Lower lobe of right lung (tissue), 2 donors: ENCODE data around the gene TANGO2. TPM values are rescaled to one million over a fixed set of nuclear protein-coding genes. Genes with fewer than 3 reads are reported as not detected.

Source experiments
- ATAC-seq, 2 donors: fragments of 200-7000 bp; cut with Tn5 transposase; one replicate each; pipeline ENCODE4 v1.9.1; 2020 to 2022; ENCODE audit warnings: mild to moderate bottlenecking in 2 of 2, moderate library complexity in 2 of 2
- DNase-seq: peaks from one replicate; pipeline ENCODE4 v3.0.0-alpha.2; 2020
- H3K27ac ChIP-seq: fragments of 200-600 bp; one replicate; pipeline ENCODE4 v1.8.0; 2022
- H3K27me3 ChIP-seq: fragments of 200-600 bp; one replicate; pipeline ENCODE4 v1.8.0; 2022; ENCODE audit warnings: low read depth
- H3K36me3 ChIP-seq: fragments of 200-600 bp; one replicate; pipeline ENCODE4 v1.8.0; 2022; ENCODE audit warnings: mild to moderate bottlenecking
- H3K4me1 ChIP-seq: fragments of 200-600 bp; one replicate; pipeline ENCODE4 v1.8.0; 2022
- H3K4me3 ChIP-seq: fragments of 200-600 bp; one replicate; pipeline ENCODE4 v1.8.0; 2022; ENCODE audit warnings: mild to moderate bottlenecking
- H3K9me3 ChIP-seq: fragments of 200-600 bp; one replicate; pipeline ENCODE4 v1.8.0; 2022
- intact Hi-C: fragments of 100-400 bp; cut with DNase I; formaldehyde crosslinking; loops from one replicate; pipeline ENCODE4 v1.11.0; 2022
- total RNA-seq: library from RNA; stranded (reverse); fragmentation: NEBNext Ultra II Directional; extraction: Animal tissue kit (Norgen Biotek cat#: 25700); gene quantifications from one replicate; pipeline ENCODE4 v1.2.1, GENCODE V29; 2021
- TF ChIP-seq, protein P1 (sequence below): fragments of 200-600 bp; IDR thresholded peaks from one replicate; pipeline ENCODE4 v1.8.0; 2022; ENCODE audit warnings: antibody characterized with exemption, mild to moderate bottlenecking
- donor health status: DM: no; HTN: yes; CAD: no; lungs with severe emphysema.

TANGO2 gene
- total RNA-seq, 1 donor from 2014 or later, result 45.1 TPM

DNA sequence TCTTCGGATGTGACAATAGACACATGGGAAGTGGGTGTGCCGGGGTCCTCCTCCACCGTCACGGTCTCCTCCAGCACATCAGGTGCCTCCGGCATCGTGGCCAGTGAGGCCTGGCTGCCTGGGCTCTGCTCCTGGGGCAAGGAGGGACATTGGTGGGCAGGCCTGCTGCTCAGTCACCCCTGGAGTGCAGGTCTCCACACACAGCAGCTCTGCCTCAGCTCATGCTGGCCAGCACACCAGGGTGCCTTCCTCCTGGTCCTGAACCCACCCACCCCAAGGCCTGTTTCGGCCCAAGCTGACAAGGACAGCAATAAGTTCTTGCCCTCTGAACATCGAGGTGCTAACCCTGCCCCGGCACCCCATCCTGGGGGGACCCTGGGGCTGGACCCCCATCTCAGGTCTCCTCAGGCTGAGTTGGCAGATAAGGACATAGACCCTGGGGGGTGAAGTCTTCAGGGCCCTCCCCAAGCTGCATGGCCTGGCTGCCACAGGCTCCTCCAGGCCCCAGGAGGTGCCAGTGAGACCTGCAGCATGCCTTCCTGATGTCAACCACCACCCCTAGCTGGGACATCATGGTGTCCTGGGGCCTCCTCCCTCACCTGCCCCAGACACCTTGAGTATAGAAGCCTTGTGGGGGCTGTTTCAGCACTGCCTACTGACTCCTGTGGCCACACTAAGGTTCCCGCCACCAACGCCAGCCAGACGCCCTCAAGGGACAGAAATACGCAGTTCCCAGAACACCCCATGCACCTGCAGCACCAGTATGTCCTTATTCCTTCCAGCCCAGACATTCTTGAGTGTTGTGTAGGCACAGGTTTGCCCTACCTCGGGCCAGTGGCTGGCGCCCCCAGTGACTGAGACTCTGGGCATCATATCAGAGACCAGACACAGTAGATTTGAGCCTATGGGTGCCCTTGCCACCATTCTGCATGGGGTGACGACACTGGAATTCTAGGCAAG lies 38.7 kb upstream of the TANGO2 start:
- DNase-seq, result no peak
- TF ChIP-seq, protein P1, sequence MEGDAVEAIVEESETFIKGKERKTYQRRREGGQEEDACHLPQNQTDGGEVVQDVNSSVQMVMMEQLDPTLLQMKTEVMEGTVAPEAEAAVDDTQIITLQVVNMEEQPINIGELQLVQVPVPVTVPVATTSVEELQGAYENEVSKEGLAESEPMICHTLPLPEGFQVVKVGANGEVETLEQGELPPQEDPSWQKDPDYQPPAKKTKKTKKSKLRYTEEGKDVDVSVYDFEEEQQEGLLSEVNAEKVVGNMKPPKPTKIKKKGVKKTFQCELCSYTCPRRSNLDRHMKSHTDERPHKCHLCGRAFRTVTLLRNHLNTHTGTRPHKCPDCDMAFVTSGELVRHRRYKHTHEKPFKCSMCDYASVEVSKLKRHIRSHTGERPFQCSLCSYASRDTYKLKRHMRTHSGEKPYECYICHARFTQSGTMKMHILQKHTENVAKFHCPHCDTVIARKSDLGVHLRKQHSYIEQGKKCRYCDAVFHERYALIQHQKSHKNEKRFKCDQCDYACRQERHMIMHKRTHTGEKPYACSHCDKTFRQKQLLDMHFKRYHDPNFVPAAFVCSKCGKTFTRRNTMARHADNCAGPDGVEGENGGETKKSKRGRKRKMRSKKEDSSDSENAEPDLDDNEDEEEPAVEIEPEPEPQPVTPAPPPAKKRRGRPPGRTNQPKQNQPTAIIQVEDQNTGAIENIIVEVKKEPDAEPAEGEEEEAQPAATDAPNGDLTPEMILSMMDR, result no peak
- peaks cover 10% of the 10 kb centered on the region for H3K36me3 ChIP-seq
- no peak overlapping the region for H3K27ac ChIP-seq
- peaks cover 22% of the 10 kb centered on the region for H3K4me1 ChIP-seq
- intact Hi-C loops, result no loop called here
- no peak for ATAC-seq
- H3K4me3 ChIP-seq, result no peak overlapping the region
- H3K27me3 ChIP-seq, result no peaks in the 10 kb centered on the region
- no peaks in the 10 kb centered on the region for H3K9me3 ChIP-seq

DNA sequence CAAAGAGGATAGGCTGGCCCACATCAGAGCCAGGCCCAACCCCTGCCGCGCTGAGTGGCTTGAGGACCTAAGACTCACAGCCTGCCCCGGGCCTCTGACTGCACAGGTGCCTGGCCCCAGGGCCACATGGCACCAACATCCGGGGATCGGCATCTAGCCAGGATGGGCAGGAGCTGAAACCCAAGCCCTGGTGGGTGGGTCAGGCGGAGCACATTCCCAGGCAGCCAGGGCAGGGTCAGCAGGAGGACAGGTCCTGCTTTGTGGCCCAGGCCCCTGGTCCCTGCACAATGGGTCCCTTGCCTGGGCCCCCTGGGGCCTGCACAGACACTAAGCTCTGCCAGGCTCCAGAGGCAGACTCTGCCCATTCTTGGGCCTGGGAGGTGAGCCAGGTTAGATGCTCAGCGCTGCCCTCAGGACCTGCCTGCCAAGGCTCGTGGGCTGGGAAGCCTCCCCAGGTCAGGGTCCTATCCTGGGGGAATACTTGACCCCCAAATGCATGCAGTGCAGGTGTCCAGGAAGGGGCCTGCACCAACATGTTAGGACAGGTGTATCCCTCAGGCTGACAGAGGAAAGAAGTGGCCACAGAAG lies 37.8 kb upstream of the TANGO2 start:
- TF ChIP-seq, protein P1, result no peak
- ATAC-seq (no peak), DNase-seq (no peak)
- H3K36me3 ChIP-seq, result peaks cover 10% of the 10 kb centered on the region
- no peaks in the 10 kb centered on the region for H3K9me3 ChIP-seq
- intact Hi-C loops, result no loop called here
- no peaks in the 10 kb centered on the region for H3K27me3 ChIP-seq
- H3K27ac ChIP-seq, result no peak overlapping the region
- no peak overlapping the region for H3K4me3 ChIP-seq
- peaks cover 22% of the 10 kb centered on the region for H3K4me1 ChIP-seq

DNA sequence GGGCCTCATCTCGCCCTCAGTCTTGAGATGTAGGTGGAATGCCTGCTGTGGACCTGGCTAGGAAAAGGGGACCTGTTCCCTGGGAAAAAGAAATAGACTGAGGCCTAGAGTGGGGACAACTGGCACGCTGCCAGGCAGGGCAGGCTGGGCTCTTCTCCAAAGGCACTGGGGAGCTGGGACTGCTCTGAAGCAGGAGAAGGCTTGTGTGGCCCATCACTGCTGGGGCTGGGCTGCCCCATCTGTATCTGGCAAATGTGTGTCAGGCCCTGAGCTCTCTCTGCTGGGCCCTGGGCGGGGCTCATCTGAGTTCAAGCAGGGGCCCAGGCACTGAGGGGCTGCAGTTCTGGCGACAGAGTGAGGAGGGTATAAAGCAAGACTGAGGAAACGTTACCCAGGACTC lies 37.2 kb upstream of the TANGO2 start:
- Histone ChIP-seq H3K4me3 (no peak overlapping the region), H3K27ac (no peak overlapping the region), H3K27me3 (no peaks in the 10 kb centered on the region), H3K36me3 (peaks cover 10% of the 10 kb centered on the region), H3K9me3 (no peaks in the 10 kb centered on the region), H3K4me1 (peaks cover 26% of the 10 kb centered on the region)
- intact Hi-C loops, result no loop called here
- ATAC-seq (no peak), DNase-seq (no peak)
- TF ChIP-seq, protein P1, result no peak

DNA sequence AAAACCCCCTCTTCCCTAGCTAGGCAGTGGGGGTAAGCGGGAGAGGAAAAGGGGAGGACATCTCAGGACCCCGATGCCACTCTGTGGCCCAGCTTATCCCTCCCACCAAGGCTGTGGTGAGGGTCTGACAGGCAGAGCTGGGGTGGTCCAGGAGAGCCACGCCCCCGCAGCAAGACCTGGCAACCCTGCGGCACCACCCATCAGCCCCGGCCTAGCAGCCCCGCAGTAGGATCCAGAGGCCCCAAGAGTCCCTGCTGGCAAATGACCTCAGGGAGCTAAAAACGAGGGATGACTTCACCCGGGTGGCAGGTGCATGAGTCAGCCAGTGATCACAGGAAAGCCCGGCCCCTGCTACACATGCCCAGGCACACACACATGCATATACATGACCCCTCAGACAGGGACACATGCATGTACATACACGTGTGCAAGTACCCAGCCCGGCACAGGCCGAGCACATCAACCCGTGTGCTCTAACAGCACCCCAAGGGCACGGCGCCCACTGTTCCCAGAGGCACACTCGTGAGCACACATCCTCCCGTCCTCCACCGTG lies 36.6 kb upstream of the TANGO2 start:
- intact Hi-C loops, result no loop called here
- no peak overlapping the region for H3K27ac ChIP-seq

More for the DNA sequence above, 36.6 kb upstream of the TANGO2 start:
- Histone ChIP-seq H3K4me1 (peaks cover 30% of the 10 kb centered on the region), H3K9me3 (no peaks in the 10 kb centered on the region), H3K4me3 (no peak overlapping the region), H3K27me3 (no peaks in the 10 kb centered on the region), H3K36me3 (peaks cover 7% of the 10 kb centered on the region)
- DNase-seq, result no peak
- TF ChIP-seq, protein P1, result no peak
- ATAC-seq, result no peak
